Tibial artery (tissue), 4 donors: ENCODE data around the gene SMCO4.

ENCODE experiments used
- DNase-seq, 2 donors: peaks; one replicate each; pipeline ENCODE4 v3.0.0-alpha.2; 2019
- H3K27ac ChIP-seq, 2 donors: fragments of 200-600 bp; sonication (generic) in 1 of 2; 1 replicate in 1 of 2; 2 replicates in 1 of 2; pipeline ENCODE4 v1.5.1; 2018 to 2019; ENCODE audit warnings: mild to moderate bottlenecking in 1 of 2
- H3K27me3 ChIP-seq, 2 donors: fragments of 200-600 bp; sonication (generic) in 1 of 2; one replicate each; pipeline versions ENCODE4 v1.5.1 to v1.6.0; 2016 to 2019
- H3K36me3 ChIP-seq, 3 donors: fragments of 200-600 bp; sonication (generic) in 2 of 3; one replicate each; pipeline ENCODE4 v1.5.1; 2016 to 2019; ENCODE audit warnings: mild to moderate bottlenecking in 2 of 3
- H3K4me1 ChIP-seq, 4 donors: fragments of 200-600 bp; sonication (generic) in 2 of 4; 1 replicate in 3 of 4; 2 replicates in 1 of 4; pipeline ENCODE4 v1.5.1; 2016 to 2019
- H3K4me3 ChIP-seq, 2 donors: fragments of 200-600 bp; sonication (generic) in 1 of 2; 1 replicate in 1 of 2; 2 replicates in 1 of 2; pipeline ENCODE4 v1.5.1; 2018 to 2019; ENCODE audit warnings: mild to moderate bottlenecking in 2 of 2
- H3K9me3 ChIP-seq, 3 donors: fragments of 200-600 bp; sonication (generic) in 1 of 3; one replicate each; pipeline ENCODE4 v1.5.1; 2016 to 2019
- CTCF ChIP-seq, 2 experiments: fragments of 200-600 bp in 1 of 2; fragments of 450-650 bp in 1 of 2; IDR thresholded peaks; one replicate each; pipeline ENCODE4 v1.5.1; 2017 to 2019; ENCODE audit warnings: antibody characterized with exemption in 2 of 2, mild to moderate bottlenecking in 1 of 2, moderate library complexity in 1 of 2
- intact Hi-C: fragments of 100-400 bp; cut with DNase I; formaldehyde crosslinking; loops from one replicate; pipeline ENCODE4 v1.15.0; 2023; ENCODE audit warnings: low total_unique reads

Gene SMCO4

GRCh38 chr11:93559681-93560080, 16.5 kb upstream of the SMCO4 start:
- no peak for TF ChIP-seq CTCF (IDR thresholded peaks at IDR 0.05)
- Histone ChIP-seq H3K36me3 (no peaks in the 10 kb centered on the region), H3K27ac (no peak overlapping the region), H3K27me3 (peaks cover 0 to 7% of the 10 kb centered on the region in 2 donors), H3K4me3 (no peak overlapping the region), H3K9me3 (no peaks in the 10 kb centered on the region), H3K4me1 (no peaks in the 10 kb centered on the region)
- DNase-seq: no peak
- intact Hi-C loops: no loop called here

- intact Hi-C loops: no loop called here
- DNase-seq: no peak
- peaks cover 0 to 7% of the 10 kb centered on the region in 2 donors for H3K27me3 ChIP-seq
- peaks cover 0 to 4% (median 0%) of the 10 kb centered on the region in 4 donors for H3K4me1 ChIP-seq
- no peak overlapping the region for H3K4me3 ChIP-seq
- H3K9me3 ChIP-seq: no peaks in the 10 kb centered on the region
- H3K36me3 ChIP-seq: no peaks in the 10 kb centered on the region
- no peak for TF ChIP-seq CTCF (IDR thresholded peaks at IDR 0.05)
- H3K27ac ChIP-seq: no peak overlapping the region
Observed at GRCh38 chr11:93552874-93553273, 9.7 kb upstream of the SMCO4 start.

- Histone ChIP-seq H3K4me1 (peaks cover 0 to 4% (median 0%) of the 10 kb centered on the region in 4 donors), H3K36me3 (no peaks in the 10 kb centered on the region), H3K27me3 (no peaks in the 10 kb centered on the region), H3K27ac (no peak overlapping the region), H3K4me3 (no peak overlapping the region), H3K9me3 (no peaks in the 10 kb centered on the region)
- no peak for DNase-seq
- TF ChIP-seq CTCF (IDR thresholded peaks at IDR 0.05): no peak
- intact Hi-C loops: no loop called here
Observed at GRCh38 chr11:93549976-93550375, 6.8 kb upstream of the SMCO4 start.

GRCh38 chr11:93548679-93549319, 5.6 kb upstream of the SMCO4 start:
- intact Hi-C loops: no loop called here

GRCh38 chr11:93547773-93548172, 4.6 kb upstream of the SMCO4 start:
- H3K27ac ChIP-seq: no peak overlapping the region
- H3K36me3 ChIP-seq: no peaks in the 10 kb centered on the region
- no peaks in the 10 kb centered on the region for H3K9me3 ChIP-seq
- no peak for TF ChIP-seq CTCF (IDR thresholded peaks at IDR 0.05)
- H3K27me3 ChIP-seq: no peaks in the 10 kb centered on the region
- no peak overlapping the region for H3K4me3 ChIP-seq
- no peak for DNase-seq
- intact Hi-C loops: no loop called here
- peaks cover 0 to 6% (median 5%) of the 10 kb centered on the region in 4 donors for H3K4me1 ChIP-seq

More at GRCh38 chr11:93548679-93549319, 5.6 kb upstream of the SMCO4 start:
- Histone ChIP-seq H3K4me3 (no peak overlapping the region), H3K27ac (no peak overlapping the region), H3K4me1 (peaks cover 0 to 4% (median 3%) of the 10 kb centered on the region in 4 donors), H3K9me3 (no peaks in the 10 kb centered on the region), H3K36me3 (no peaks in the 10 kb centered on the region), H3K27me3 (no peaks in the 10 kb centered on the region)
- TF ChIP-seq CTCF (IDR thresholded peaks at IDR 0.05): no peak
- DNase-seq: no peak
